SK-N-MC (cell line): ENCODE data around the gene PAK5.

Experiments used
- EZH2 ChIP-seq: fragments of 200-600 bp; sonication (generic); IDR thresholded peaks from one replicate; pipeline ENCODE4 v1.6.1; 2017; ENCODE audit warnings: antibody characterized with exemption
- POLR2AphosphoS5 ChIP-seq: IDR thresholded peaks from 2 replicates; pipeline ENCODE4 v1.6.1; 2012; ENCODE audit warnings: mild to moderate bottlenecking, low read depth, low read length, borderline replicate concordance

- no peak for TF ChIP-seq POLR2AphosphoS5
- TF ChIP-seq EZH2, result no peak
These were observed 212.5 kb downstream of the PAK5 start for GRCh38 chr20:9626357-9626756.
